GM10266 (cell line): ENCODE data around the gene KPNA4.

ENCODE experiments used
- DNase-seq: peaks from one replicate; pipeline ENCODE4 v3.0.0; 2012; ENCODE audit errors: extremely low spot score
- TF ChIP-seq, protein P1 (sequence below): IDR thresholded peaks from 2 replicates; pipeline ENCODE4 v1.5.1; 2012; ENCODE audit warnings: mild to moderate bottlenecking, low read depth; ENCODE audit not compliant: control insufficient read depth, insufficient read depth; ENCODE audit errors: missing control alignments

KPNA4 gene, protein sequence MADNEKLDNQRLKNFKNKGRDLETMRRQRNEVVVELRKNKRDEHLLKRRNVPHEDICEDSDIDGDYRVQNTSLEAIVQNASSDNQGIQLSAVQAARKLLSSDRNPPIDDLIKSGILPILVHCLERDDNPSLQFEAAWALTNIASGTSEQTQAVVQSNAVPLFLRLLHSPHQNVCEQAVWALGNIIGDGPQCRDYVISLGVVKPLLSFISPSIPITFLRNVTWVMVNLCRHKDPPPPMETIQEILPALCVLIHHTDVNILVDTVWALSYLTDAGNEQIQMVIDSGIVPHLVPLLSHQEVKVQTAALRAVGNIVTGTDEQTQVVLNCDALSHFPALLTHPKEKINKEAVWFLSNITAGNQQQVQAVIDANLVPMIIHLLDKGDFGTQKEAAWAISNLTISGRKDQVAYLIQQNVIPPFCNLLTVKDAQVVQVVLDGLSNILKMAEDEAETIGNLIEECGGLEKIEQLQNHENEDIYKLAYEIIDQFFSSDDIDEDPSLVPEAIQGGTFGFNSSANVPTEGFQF

GRCh38 chr3:160565442-160566403 is at the start of gene KPNA4:
Gene KPNA4 (minus strand): TSS chr3:160565571. CDS start chr3:160565282, 289 bp downstream.
- TF ChIP-seq, protein P1, sequence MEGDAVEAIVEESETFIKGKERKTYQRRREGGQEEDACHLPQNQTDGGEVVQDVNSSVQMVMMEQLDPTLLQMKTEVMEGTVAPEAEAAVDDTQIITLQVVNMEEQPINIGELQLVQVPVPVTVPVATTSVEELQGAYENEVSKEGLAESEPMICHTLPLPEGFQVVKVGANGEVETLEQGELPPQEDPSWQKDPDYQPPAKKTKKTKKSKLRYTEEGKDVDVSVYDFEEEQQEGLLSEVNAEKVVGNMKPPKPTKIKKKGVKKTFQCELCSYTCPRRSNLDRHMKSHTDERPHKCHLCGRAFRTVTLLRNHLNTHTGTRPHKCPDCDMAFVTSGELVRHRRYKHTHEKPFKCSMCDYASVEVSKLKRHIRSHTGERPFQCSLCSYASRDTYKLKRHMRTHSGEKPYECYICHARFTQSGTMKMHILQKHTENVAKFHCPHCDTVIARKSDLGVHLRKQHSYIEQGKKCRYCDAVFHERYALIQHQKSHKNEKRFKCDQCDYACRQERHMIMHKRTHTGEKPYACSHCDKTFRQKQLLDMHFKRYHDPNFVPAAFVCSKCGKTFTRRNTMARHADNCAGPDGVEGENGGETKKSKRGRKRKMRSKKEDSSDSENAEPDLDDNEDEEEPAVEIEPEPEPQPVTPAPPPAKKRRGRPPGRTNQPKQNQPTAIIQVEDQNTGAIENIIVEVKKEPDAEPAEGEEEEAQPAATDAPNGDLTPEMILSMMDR, result no peak

DNA sequence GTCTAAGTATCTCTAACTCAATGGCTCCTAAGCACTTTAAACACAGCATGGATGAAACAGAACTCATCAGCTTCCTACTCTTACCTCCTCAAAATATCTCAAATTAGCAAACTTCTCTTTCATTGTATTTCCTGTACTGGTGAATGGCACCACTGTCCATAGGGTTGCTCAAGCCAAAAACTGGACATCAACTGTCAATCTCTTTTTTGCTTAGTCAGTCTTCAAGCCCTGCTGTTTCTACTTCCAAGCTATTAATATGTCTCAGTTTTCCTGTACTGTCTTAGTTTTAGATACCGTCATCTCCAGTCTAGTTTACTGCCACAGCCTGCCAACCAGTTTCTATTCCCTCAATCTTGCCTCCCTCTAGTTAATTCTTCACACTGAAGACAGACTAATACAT is 48.3 kb upstream of the KPNA4 start:
- TF ChIP-seq, protein P1, result no peak
- DNase-seq, result no peak

More at GRCh38 chr3:160565442-160566403, at the start of gene KPNA4:
- peak; percentile 98 for DNase-seq

DNA sequence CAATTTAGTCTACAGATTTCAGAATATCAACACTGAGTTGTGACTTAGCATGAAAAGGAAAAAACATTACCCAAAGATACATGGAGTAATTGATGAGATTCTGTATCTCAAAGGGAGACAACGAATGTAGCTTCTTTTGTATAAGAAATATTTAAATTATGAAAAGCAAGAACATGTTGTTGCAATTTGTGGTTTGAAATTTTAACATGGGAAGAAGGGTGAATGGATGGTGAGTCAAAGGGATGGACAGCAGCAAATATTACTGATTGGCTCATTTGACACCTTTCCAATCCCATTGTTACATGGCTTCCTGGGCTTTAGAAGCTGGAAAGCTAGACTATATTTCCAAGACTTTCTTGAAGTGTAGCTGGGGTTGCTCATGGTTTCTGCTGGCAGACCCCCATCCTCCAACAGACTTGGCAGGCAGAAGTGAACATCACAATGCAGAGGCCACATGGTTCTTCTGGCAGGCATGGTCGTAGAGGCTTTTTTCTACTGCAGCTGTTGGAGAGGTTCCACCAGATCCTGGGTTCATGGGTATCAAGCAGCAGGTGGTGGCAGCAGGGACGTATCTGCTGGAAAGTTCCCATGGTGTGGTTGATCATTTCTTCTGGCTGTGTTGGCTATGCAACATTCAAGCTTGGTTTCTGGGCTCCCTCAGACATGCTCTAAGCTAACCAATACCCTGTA is 47.2 kb upstream of the KPNA4 start:
- DNase-seq, result no peak
- TF ChIP-seq, protein P1, result no peak

DNA sequence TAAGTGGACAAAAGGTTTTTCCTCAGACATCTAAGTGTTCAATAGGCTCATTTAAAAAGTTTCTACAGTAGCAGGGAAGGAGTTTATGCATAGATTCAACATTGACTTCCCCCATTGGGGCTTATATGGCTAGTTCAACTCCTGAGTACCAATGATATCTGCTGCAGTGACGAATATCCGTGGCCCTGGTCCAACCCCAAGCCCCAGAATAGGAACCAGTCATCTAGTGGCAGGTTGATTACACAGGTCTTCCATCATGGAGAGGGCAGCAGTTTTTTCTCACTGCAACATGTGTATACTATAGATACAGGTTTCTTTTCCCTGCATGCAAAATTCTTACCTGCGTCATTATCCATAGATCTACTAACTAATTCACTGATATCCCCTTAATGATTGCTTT is 45.8 kb upstream of the KPNA4 start:
- no peak for DNase-seq
- TF ChIP-seq, protein P1, result no peak

DNA sequence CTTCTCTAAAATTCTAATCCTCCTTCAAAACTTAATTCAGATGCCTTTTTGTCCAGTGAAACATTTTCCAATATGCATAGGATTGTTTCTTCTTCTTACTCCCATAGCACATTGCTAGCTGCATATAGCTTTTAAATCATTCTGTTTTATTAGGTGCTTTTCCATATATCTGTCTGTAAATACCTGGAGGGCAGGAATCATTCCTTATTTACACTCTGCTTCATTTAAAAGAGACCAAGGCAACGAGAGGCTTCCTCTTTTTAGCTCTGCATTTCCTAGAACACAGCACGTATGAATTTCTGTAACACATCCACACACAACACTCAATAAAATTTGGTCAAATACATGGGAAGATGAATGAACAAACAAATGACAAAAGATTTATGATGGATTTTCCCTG is 43.5 kb upstream of the KPNA4 start:
- TF ChIP-seq, protein P1, result no peak
- no peak for DNase-seq

- no peak for DNase-seq
- TF ChIP-seq, protein P1, result no peak
Measured at GRCh38 chr3:160607826-160608225, 42.5 kb upstream of the KPNA4 start.
